Panc1 (cell line): ENCODE data around the gene PDZRN4. TPM values are rescaled to one million over a fixed set of nuclear protein-coding genes. Genes with fewer than 3 reads are reported as not detected.

ENCODE experiments used
- ATAC-seq: fragments of 200-7000 bp; cut with Tn5 transposase; 2 replicates; pipeline ENCODE4 v1.9.1; 2020; ENCODE audit warnings: mild to moderate bottlenecking, moderate library complexity
- BruUV-seq: library from RNA; stranded (reverse); fragments of 400-500 nt; replicated peaks from 2 replicates; lab custom pipeline; 2021; lab: Mats Ljungman, UMichigan
- CTCF ChIA-PET: fragments of 300-600 bp; sonication (Branson Sonifier 250); formaldehyde crosslinking; loops from one replicate; lab custom pipeline; 2022; ENCODE audit warnings: antibody characterized with exemption; lab: Charles Lee
- POLR2A ChIA-PET: fragments of 300-600 bp; sonication (Branson Sonifier 250); formaldehyde crosslinking; loops from one replicate; lab custom pipeline; 2022; ENCODE audit warnings: antibody characterized with exemption; lab: Charles Lee
- DNase-seq: peaks from one replicate; pipeline ENCODE4 v3.0.0-alpha.2; 2010; ENCODE audit warnings: low read depth, low spot score
- H3K27ac ChIP-seq: 2 replicates; pipeline ENCODE4 v1.5.1; 2011; ENCODE audit warnings: mild to moderate bottlenecking, low read length, inconsistent platforms
- H3K27me3 ChIP-seq: fragments of 200-500 bp; sonication (Bioruptor generic); 2 replicates; pipeline ENCODE4 v1.6.0; 2014; ENCODE audit warnings: low read length, inconsistent platforms; ENCODE audit not compliant: control insufficient read depth, insufficient read depth
- H3K36me3 ChIP-seq: fragments of 200-500 bp; sonication (Bioruptor generic); 2 replicates; pipeline ENCODE4 v1.5.1; 2014; ENCODE audit warnings: inconsistent platforms, mild to moderate bottlenecking, low read length, moderate library complexity; ENCODE audit not compliant: control insufficient read depth, insufficient read depth
- H3K4me1 ChIP-seq: 2 replicates; pipeline ENCODE4 v1.5.1; 2011; ENCODE audit warnings: inconsistent platforms, mild to moderate bottlenecking, low read length, moderate library complexity; ENCODE audit not compliant: control insufficient read depth, insufficient read depth
- H3K4me3 ChIP-seq, 2 experiments: 2 replicates each; pipeline ENCODE4 v1.5.1; 2011 to 2012; ENCODE audit warnings: low read depth in 2 of 2, low read length in 2 of 2, mild to moderate bottlenecking in 2 of 2, inconsistent platforms in 1 of 2, moderate library complexity in 1 of 2
- H3K9me3 ChIP-seq: fragments of 200-500 bp; sonication (Bioruptor generic); 2 replicates; pipeline ENCODE4 v1.5.1; 2014; ENCODE audit warnings: low read depth, mild to moderate bottlenecking, inconsistent platforms, low read length, moderate library complexity; ENCODE audit not compliant: control insufficient read depth, insufficient read depth
- POLR2AphosphoS5 ChIP-seq: IDR thresholded peaks from 2 replicates; pipeline ENCODE4 v1.6.1; 2012; ENCODE audit warnings: mild to moderate bottlenecking, low read depth, low read length, moderate library complexity
- REST ChIP-seq, 2 experiments: IDR thresholded peaks; 2 replicates each; pipeline ENCODE4 v1.6.1; 2011 to 2012; ENCODE audit warnings: low read depth in 2 of 2, control low read depth in 1 of 2, low read length in 1 of 2, mild to moderate bottlenecking in 1 of 2, moderate library complexity in 1 of 2; ENCODE audit not compliant: insufficient read depth in 1 of 2
- SIN3A ChIP-seq: IDR thresholded peaks from 2 replicates; pipeline ENCODE4 v1.6.1; 2012; ENCODE audit warnings: low read depth, mild to moderate bottlenecking, low read length, moderate library complexity, borderline replicate concordance; ENCODE audit not compliant: insufficient read depth
- TCF7L2 ChIP-seq: IDR thresholded peaks from 2 replicates; pipeline ENCODE4 v1.6.1; 2011; ENCODE audit warnings: mild to moderate bottlenecking, low read depth, low read length, inconsistent platforms
- in situ Hi-C: cut with HindIII; loops from 2 replicates; pipeline ENCODE4 v1.10.0; 2016; ENCODE audit warnings: low sequenced_read_pairs, low pct_unique_long_range_greater_than_20kb
- intact Hi-C: fragments of 100-400 bp; cut with micrococcal nuclease; formaldehyde crosslinking; loops from one replicate; pipeline ENCODE4 v1.10.0; 2022; ENCODE audit not compliant: unreplicated experiment
- total RNA-seq: library from RNA; stranded (reverse); gene quantifications from one replicate; pipeline ENCODE4 v1.2.1, GENCODE V29; 2021; ENCODE audit not compliant: unreplicated experiment
- TF ChIP-seq, protein P1 (sequence below): fragments of 450-650 bp; IDR thresholded peaks from 2 replicates; pipeline ENCODE4 v1.5.1; 2017; ENCODE audit warnings: mild to moderate bottlenecking

The PDZRN4 gene
- total RNA-seq, 1 experiment from 2014 or later = not detected

DNA sequence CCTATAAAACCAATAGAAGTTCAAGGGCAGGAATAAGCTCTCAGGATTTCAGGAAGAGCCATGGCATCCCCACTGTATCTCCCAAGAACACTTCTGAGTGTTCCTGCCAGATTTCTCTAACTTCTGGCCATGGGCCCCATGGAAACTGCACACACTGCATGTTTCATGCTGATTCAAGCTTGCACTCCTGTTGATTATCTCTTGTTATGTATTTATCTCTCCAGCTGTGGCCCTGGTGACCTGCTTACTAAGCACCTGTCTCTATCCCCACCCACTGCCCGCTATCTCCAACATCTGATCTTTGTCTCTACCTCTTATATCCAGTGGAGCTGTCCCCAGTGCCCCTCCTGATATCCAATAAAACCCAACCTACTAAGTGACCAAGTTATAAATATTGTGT lies 285.3 kb downstream of the PDZRN4 start:
- no peaks in the 10 kb centered on the region for H3K36me3 ChIP-seq
- TF ChIP-seq TCF7L2 (no peak), REST (IDR thresholded peaks at IDR 0.05; ENCODE audit: insufficient read depth in 1 of 2, low read depth in 2 of 2, low read length in 1 of 2) (no peak), SIN3A (no peak), POLR2AphosphoS5 (no peak)
- TF ChIP-seq, protein P1, sequence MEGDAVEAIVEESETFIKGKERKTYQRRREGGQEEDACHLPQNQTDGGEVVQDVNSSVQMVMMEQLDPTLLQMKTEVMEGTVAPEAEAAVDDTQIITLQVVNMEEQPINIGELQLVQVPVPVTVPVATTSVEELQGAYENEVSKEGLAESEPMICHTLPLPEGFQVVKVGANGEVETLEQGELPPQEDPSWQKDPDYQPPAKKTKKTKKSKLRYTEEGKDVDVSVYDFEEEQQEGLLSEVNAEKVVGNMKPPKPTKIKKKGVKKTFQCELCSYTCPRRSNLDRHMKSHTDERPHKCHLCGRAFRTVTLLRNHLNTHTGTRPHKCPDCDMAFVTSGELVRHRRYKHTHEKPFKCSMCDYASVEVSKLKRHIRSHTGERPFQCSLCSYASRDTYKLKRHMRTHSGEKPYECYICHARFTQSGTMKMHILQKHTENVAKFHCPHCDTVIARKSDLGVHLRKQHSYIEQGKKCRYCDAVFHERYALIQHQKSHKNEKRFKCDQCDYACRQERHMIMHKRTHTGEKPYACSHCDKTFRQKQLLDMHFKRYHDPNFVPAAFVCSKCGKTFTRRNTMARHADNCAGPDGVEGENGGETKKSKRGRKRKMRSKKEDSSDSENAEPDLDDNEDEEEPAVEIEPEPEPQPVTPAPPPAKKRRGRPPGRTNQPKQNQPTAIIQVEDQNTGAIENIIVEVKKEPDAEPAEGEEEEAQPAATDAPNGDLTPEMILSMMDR = no peak
- POLR2A ChIA-PET = no interaction called here
- H3K9me3 ChIP-seq = no peaks in the 10 kb centered on the region
- no peak overlapping the region for H3K27ac ChIP-seq
- ATAC-seq (no peak), DNase-seq (no peak)
- intact Hi-C loops = no loop called here
- H3K27me3 ChIP-seq = no peaks in the 10 kb centered on the region
- CTCF ChIA-PET = no interaction called here
- no peak overlapping the region for H3K4me3 ChIP-seq
- in situ Hi-C loops = no loop called here
- BruUV-seq = no TSS peak
- H3K4me1 ChIP-seq = no peaks in the 10 kb centered on the region

GRCh38 chr12:41474001-41474400 lies 285.9 kb downstream of the PDZRN4 start:
- no peak overlapping the region for H3K4me3 ChIP-seq
- H3K9me3 ChIP-seq = no peaks in the 10 kb centered on the region
- no peaks in the 10 kb centered on the region for H3K27me3 ChIP-seq
- no TSS peak for BruUV-seq
- no peak for ATAC-seq
- intact Hi-C loops = no loop called here
- no peak overlapping the region for H3K27ac ChIP-seq
- H3K36me3 ChIP-seq = no peaks in the 10 kb centered on the region
- CTCF ChIA-PET = no interaction called here
- POLR2A ChIA-PET = no interaction called here
- TF ChIP-seq REST (IDR thresholded peaks at IDR 0.05; ENCODE audit: insufficient read depth in 1 of 2, low read depth in 2 of 2, low read length in 1 of 2) (no peak), TCF7L2 (no peak), SIN3A (no peak), POLR2AphosphoS5 (no peak)
- TF ChIP-seq, protein P1 = no peak
- in situ Hi-C loops = no loop called here
- no peaks in the 10 kb centered on the region for H3K4me1 ChIP-seq
- no peak for DNase-seq
